ENCODE measurements around the gene EPHA2.

Gene EPHA2

GRCh38 chr1:16162163-16162822 is 6.4 kb upstream of the EPHA2 start:
- no peaks in the 10 kb centered on the region for H3K27me3 ChIP-seq (replicated peaks; ENCODE audit: control insufficient read depth, insufficient read depth, low read length)
- DNase-seq (ENCODE audit: extremely low read depth, insufficient read length): peak; percentile 36
- TF ChIP-seq, protein P1, sequence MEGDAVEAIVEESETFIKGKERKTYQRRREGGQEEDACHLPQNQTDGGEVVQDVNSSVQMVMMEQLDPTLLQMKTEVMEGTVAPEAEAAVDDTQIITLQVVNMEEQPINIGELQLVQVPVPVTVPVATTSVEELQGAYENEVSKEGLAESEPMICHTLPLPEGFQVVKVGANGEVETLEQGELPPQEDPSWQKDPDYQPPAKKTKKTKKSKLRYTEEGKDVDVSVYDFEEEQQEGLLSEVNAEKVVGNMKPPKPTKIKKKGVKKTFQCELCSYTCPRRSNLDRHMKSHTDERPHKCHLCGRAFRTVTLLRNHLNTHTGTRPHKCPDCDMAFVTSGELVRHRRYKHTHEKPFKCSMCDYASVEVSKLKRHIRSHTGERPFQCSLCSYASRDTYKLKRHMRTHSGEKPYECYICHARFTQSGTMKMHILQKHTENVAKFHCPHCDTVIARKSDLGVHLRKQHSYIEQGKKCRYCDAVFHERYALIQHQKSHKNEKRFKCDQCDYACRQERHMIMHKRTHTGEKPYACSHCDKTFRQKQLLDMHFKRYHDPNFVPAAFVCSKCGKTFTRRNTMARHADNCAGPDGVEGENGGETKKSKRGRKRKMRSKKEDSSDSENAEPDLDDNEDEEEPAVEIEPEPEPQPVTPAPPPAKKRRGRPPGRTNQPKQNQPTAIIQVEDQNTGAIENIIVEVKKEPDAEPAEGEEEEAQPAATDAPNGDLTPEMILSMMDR (IDR thresholded peaks at IDR 0.05; ENCODE audit: insufficient read depth, low read length, poor library complexity, severe bottlenecking): no peak
- no peaks in the 10 kb centered on the region for H3K36me3 ChIP-seq (ENCODE audit: control insufficient read depth, insufficient read depth, low read length)
- no peak overlapping the region for H3K4me3 ChIP-seq (replicated peaks; ENCODE audit: low read depth, low read length)

DNA sequence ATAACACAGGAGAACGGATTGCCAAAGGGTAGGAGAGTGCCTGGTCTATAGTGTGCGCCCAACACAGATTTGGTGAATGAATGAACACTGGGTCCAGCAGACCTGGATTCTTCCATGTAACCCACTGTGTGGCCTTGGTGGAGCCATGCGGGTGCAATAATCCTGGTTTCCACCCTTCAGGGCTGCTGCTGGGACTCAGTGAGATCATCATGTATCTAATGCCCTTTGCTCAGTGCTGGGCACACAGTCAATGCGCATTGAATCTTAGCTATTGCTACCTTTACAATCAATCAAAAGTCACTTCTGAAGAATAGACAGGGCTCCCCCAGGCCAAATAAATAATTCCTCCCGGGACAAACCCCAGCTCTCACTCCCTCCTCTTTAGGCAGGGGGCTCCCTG is 5.8 kb upstream of the EPHA2 start:
- Histone ChIP-seq H3K4me3 (replicated peaks; ENCODE audit: low read depth, low read length) (no peak overlapping the region), H3K27me3 (replicated peaks; ENCODE audit: control insufficient read depth, insufficient read depth, low read length) (no peaks in the 10 kb centered on the region), H3K36me3 (ENCODE audit: control insufficient read depth, insufficient read depth, low read length) (no peaks in the 10 kb centered on the region)
- no peak for DNase-seq (ENCODE audit: extremely low read depth, insufficient read length)
- TF ChIP-seq, protein P1 (IDR thresholded peaks at IDR 0.05; ENCODE audit: insufficient read depth, low read length, poor library complexity, severe bottlenecking): no peak

- no peak for DNase-seq (ENCODE audit: extremely low read depth, insufficient read length)
- TF ChIP-seq, protein P1 (IDR thresholded peaks at IDR 0.05; ENCODE audit: insufficient read depth, low read length, poor library complexity, severe bottlenecking): no peak
- no peaks in the 10 kb centered on the region for H3K36me3 ChIP-seq (ENCODE audit: control insufficient read depth, insufficient read depth, low read length)
- H3K27me3 ChIP-seq (replicated peaks; ENCODE audit: control insufficient read depth, insufficient read depth, low read length): no peaks in the 10 kb centered on the region; the same call in 1 of the 2 replicates
- H3K4me3 ChIP-seq (replicated peaks; ENCODE audit: low read depth, low read length): no peak overlapping the region
These were observed 3.3 kb upstream of the EPHA2 start for GRCh38 chr1:16158993-16159831.

- H3K27me3 ChIP-seq (replicated peaks; ENCODE audit: control insufficient read depth, insufficient read depth, low read length): no peaks in the 10 kb centered on the region; the same call in 1 of the 2 replicates
- H3K36me3 ChIP-seq (ENCODE audit: control insufficient read depth, insufficient read depth, low read length): no peaks in the 10 kb centered on the region
- no peak for DNase-seq (ENCODE audit: extremely low read depth, insufficient read length)
- TF ChIP-seq, protein P1 (IDR thresholded peaks at IDR 0.05; ENCODE audit: insufficient read depth, low read length, poor library complexity, severe bottlenecking): no peak
- no peak overlapping the region for H3K4me3 ChIP-seq (replicated peaks; ENCODE audit: low read depth, low read length)
These were observed 2.2 kb upstream of the EPHA2 start for GRCh38 chr1:16158025-16158424.

- no peak for DNase-seq (ENCODE audit: extremely low read depth, insufficient read length)
- TF ChIP-seq, protein P1 (IDR thresholded peaks at IDR 0.05; ENCODE audit: insufficient read depth, low read length, poor library complexity, severe bottlenecking): no peak
- Histone ChIP-seq H3K27me3 (replicated peaks; ENCODE audit: control insufficient read depth, insufficient read depth, low read length) (no peaks in the 10 kb centered on the region; the same call in 1 of the 2 replicates), H3K4me3 (replicated peaks; ENCODE audit: low read depth, low read length) (no peak overlapping the region), H3K36me3 (ENCODE audit: control insufficient read depth, insufficient read depth, low read length) (no peaks in the 10 kb centered on the region)
These were observed 1.1 kb upstream of the EPHA2 start for GRCh38 chr1:16156848-16157495.
